Thyroid gland (tissue), 4 donors: ENCODE results near the gene NKX3-2. TPM values are rescaled to one million over a fixed set of nuclear protein-coding genes. Genes with fewer than 3 reads are reported as not detected.

Source experiments
- DNase-seq, 2 donors: peaks; one replicate each; pipeline ENCODE4 v3.0.0-alpha.2; 2019
- H3K27ac ChIP-seq, 3 donors: fragments of 200-600 bp; sonication (generic); 1 replicate in 2 of 3; 2 replicates in 1 of 3; pipeline ENCODE4 v1.5.1; 2016 to 2019; ENCODE audit warnings: mild to moderate bottlenecking in 1 of 3, moderate library complexity in 1 of 3
- H3K27me3 ChIP-seq: fragments of 200-600 bp; sonication (generic); one replicate; pipeline ENCODE4 v1.5.1; 2019
- H3K36me3 ChIP-seq, 2 donors: fragments of 200-600 bp; sonication (generic); one replicate each; pipeline ENCODE4 v1.5.1; 2016 to 2019
- H3K4me1 ChIP-seq, 2 donors: fragments of 200-600 bp; sonication (generic); one replicate each; pipeline ENCODE4 v1.5.1; 2017 to 2019
- H3K4me3 ChIP-seq, 3 donors: fragments of 200-600 bp; sonication (generic); replicated peaks in 1 of 3; 1 replicate in 2 of 3; 2 replicates in 1 of 3; pipeline ENCODE4 v1.5.1; 2016; ENCODE audit warnings: mild to moderate bottlenecking in 1 of 3
- H3K9me3 ChIP-seq: fragments of 200-600 bp; sonication (generic); one replicate; pipeline ENCODE4 v1.5.1; 2017
- CTCF ChIP-seq, 6 experiments: fragments of 200-600 bp in 3 of 6; fragments of 450-650 bp in 3 of 6; sonication (generic) in 3 of 6; IDR thresholded peaks; one replicate each; pipeline ENCODE4 v1.5.1; 2016 to 2019; ENCODE audit warnings: antibody characterized with exemption in 6 of 6, mild to moderate bottlenecking in 2 of 6, inconsistent platforms in 1 of 6, moderate library complexity in 1 of 6
- POLR2A ChIP-seq, 2 donors: fragments of 450-650 bp; IDR thresholded peaks; one replicate each; pipeline ENCODE4 v1.6.1; 2017; ENCODE audit warnings: antibody characterized with exemption in 2 of 2, mild to moderate bottlenecking in 2 of 2, moderate library complexity in 1 of 2
- WGBS, 2 donors: methylation state at CpG; one replicate each; pipeline ENCODE4 v1.1.5; 2017; 5-methylcytosine and 5-hydroxymethylcytosine counted together
- intact Hi-C: fragments of 100-400 bp; cut with DNase I; formaldehyde crosslinking; loops from one replicate; pipeline ENCODE4 v1.15.1; 2023
- total RNA-seq, 4 donors: library from RNA; depleted of rRNA; stranded (reverse); fragments of >200 nt; gene quantifications; one replicate each; pipeline ENCODE4 v1.2.3, GENCODE V29; 2016

NKX3-2 gene
- total RNA-seq, 4 donors from 2014 or later, result 0.29 to 0.81 (median 0.58) TPM

GRCh38 chr4:13534344-13535063 lies 9.8 kb downstream of the NKX3-2 start:
- Histone ChIP-seq H3K9me3 (no peaks in the 10 kb centered on the region), H3K27ac (no peak overlapping the region), H3K4me1 (no peaks in the 10 kb centered on the region), H3K27me3 (peaks cover 67% of the 10 kb centered on the region), H3K36me3 (no peaks in the 10 kb centered on the region), H3K4me3 (no peak overlapping the region)
- 7% methylated on average over 31 to 32 of the region's 32 CpGs for WGBS, 2 donors
- no peak for TF ChIP-seq CTCF (IDR thresholded peaks at IDR 0.05)
- no peak for TF ChIP-seq POLR2A (IDR thresholded peaks at IDR 0.05)
- intact Hi-C loops, result no loop called here
- DNase-seq, result no peak

GRCh38 chr4:13533670-13534343 lies 10.5 kb downstream of the NKX3-2 start:
- no peak overlapping the region for H3K4me3 ChIP-seq
- no peaks in the 10 kb centered on the region for H3K9me3 ChIP-seq
- no peaks in the 10 kb centered on the region for H3K4me1 ChIP-seq
- TF ChIP-seq CTCF (IDR thresholded peaks at IDR 0.05), result no peak
- no peak for TF ChIP-seq POLR2A (IDR thresholded peaks at IDR 0.05)
- no peaks in the 10 kb centered on the region for H3K36me3 ChIP-seq
- DNase-seq, result no peak
- intact Hi-C loops, result no loop called here
- WGBS, 2 donors, result 22 to 36% methylated on average over 11 to 13 of the region's 13 CpGs
- H3K27me3 ChIP-seq, result peaks cover 68% of the 10 kb centered on the region
- no peak overlapping the region for H3K27ac ChIP-seq

- WGBS, 2 donors, result 31 to 42% methylated on average over 8 of the region's 8 CpGs
- Histone ChIP-seq H3K27me3 (peaks cover 75% of the 10 kb centered on the region), H3K9me3 (no peaks in the 10 kb centered on the region), H3K4me1 (peaks cover 0 to 6% of the 10 kb centered on the region in 2 donors), H3K4me3 (no peak overlapping the region), H3K27ac (no peak overlapping the region), H3K36me3 (no peaks in the 10 kb centered on the region)
- intact Hi-C loops, result no loop called here
- TF ChIP-seq POLR2A (IDR thresholded peaks at IDR 0.05) (no peak), CTCF (IDR thresholded peaks at IDR 0.05) (no peak)
- DNase-seq, result no peak
Observed at GRCh38 chr4:13531625-13531998, 12.7 kb downstream of the NKX3-2 start.

GRCh38 chr4:13530823-13531624 lies 13.3 kb downstream of the NKX3-2 start:
- Histone ChIP-seq H3K27me3 (peaks cover 77% of the 10 kb centered on the region), H3K4me1 (peaks cover 0 to 6% of the 10 kb centered on the region in 2 donors), H3K9me3 (no peaks in the 10 kb centered on the region), H3K4me3 (no peak overlapping the region), H3K27ac (no peak overlapping the region), H3K36me3 (no peaks in the 10 kb centered on the region)
- WGBS, 2 donors, result 10 to 16% methylated on average over 35 of the region's 35 CpGs
- intact Hi-C loops, result no loop called here
- no peak for TF ChIP-seq POLR2A (IDR thresholded peaks at IDR 0.05)
- TF ChIP-seq CTCF (IDR thresholded peaks at IDR 0.05), result no peak
- DNase-seq, result no peak
